HepG2 (cell line): ENCODE results near the gene AEN. TPM values are rescaled to one million over a fixed set of nuclear protein-coding genes. Genes with fewer than 3 reads are reported as not detected.

Experiments used
- DNMT3B ChIP-seq: conservative IDR thresholded peaks from 2 replicates; pipeline ENCODE4 v1.6.1; 2016; ENCODE audit warnings: missing biosample characterization, control low read depth
- FOXM1 ChIP-seq: sonication (generic); formaldehyde crosslinking; IDR thresholded peaks from 2 replicates; pipeline ENCODE4 v1.5.0; 2020; ENCODE audit warnings: missing genetic modification reagents
- GTF3A ChIP-seq: sonication (generic); formaldehyde crosslinking; conservative IDR thresholded peaks from 2 replicates; pipeline ENCODE4 v1.4.0; 2020; ENCODE audit warnings: mild to moderate bottlenecking, missing genetic modification reagents
- JUND ChIP-seq: sonication (generic); formaldehyde crosslinking; IDR thresholded peaks from 2 replicates; pipeline ENCODE4 v1.8.0; 2022; ENCODE audit warnings: mild to moderate bottlenecking, missing genetic modification reagents
- MATR3 ChIP-seq: sonication (generic); formaldehyde crosslinking; IDR thresholded peaks from 2 replicates; pipeline ENCODE4 v1.4.0; 2020; ENCODE audit warnings: missing genetic modification reagents
- MTA1 ChIP-seq: sonication (generic); formaldehyde crosslinking; IDR thresholded peaks from 2 replicates; pipeline ENCODE4 v1.4.0; 2020; ENCODE audit warnings: missing genetic modification reagents, mild to moderate bottlenecking, borderline replicate concordance
- MZF1 ChIP-seq: sonication (generic); formaldehyde crosslinking; IDR thresholded peaks from 2 replicates; pipeline ENCODE4 v1.8.1; 2023; ENCODE audit warnings: mild to moderate bottlenecking, missing genetic modification reagents, borderline replicate concordance
- NFE2L1 ChIP-seq: sonication (generic); formaldehyde crosslinking; IDR thresholded peaks from 2 replicates; pipeline ENCODE4 v1.4.0; 2020; ENCODE audit warnings: missing genetic modification reagents, mild to moderate bottlenecking, borderline replicate concordance
- NFKBIZ ChIP-seq: IDR thresholded peaks from 2 replicates; pipeline ENCODE4 v1.6.1; 2018; ENCODE audit warnings: missing genetic modification reagents, missing compliant biosample characterization
- POLR2AphosphoS2 ChIP-seq: IDR thresholded peaks from 2 replicates; pipeline ENCODE4 v1.6.1; 2011; ENCODE audit warnings: low read depth, low read length, improper control_type of control experiment
- RFX1 ChIP-seq: fragments of 450-650 bp; IDR thresholded peaks from 2 replicates; pipeline ENCODE4 v1.6.1; 2017
- SYNCRIP ChIP-seq: fragments of 200-400 bp; formaldehyde crosslinking; IDR thresholded peaks from 2 replicates; pipeline ENCODE4 v1.6.1; 2018; ENCODE audit warnings: mild to moderate bottlenecking, low read depth, low read length; ENCODE audit not compliant: insufficient read depth
- ZMYM3 ChIP-seq: sonication (generic); formaldehyde crosslinking; IDR thresholded peaks from 2 replicates; pipeline ENCODE4 v1.5.1; 2020; ENCODE audit warnings: mild to moderate bottlenecking, missing genetic modification reagents
- ZNF224 ChIP-seq: sonication (generic); formaldehyde crosslinking; IDR thresholded peaks from 2 replicates; pipeline ENCODE4 v1.5.0; 2020; ENCODE audit warnings: mild to moderate bottlenecking, missing genetic modification reagents
- ZNF496 ChIP-seq: sonication (generic); formaldehyde crosslinking; IDR thresholded peaks from 2 replicates; pipeline ENCODE4 v1.8.1; 2023; ENCODE audit warnings: mild to moderate bottlenecking, moderate library complexity, missing genetic modification reagents; ENCODE audit not compliant: insufficient replicate concordance
- ZNF616 ChIP-seq: sonication (generic); formaldehyde crosslinking; IDR thresholded peaks from 2 replicates; pipeline ENCODE4 v1.5.0; 2020; ENCODE audit warnings: low read depth, mild to moderate bottlenecking, missing genetic modification reagents
- ZNF775 ChIP-seq: sonication (generic); formaldehyde crosslinking; IDR thresholded peaks from 2 replicates; pipeline ENCODE4 v1.4.0; 2020; ENCODE audit warnings: missing genetic modification reagents, mild to moderate bottlenecking, moderate library complexity, borderline replicate concordance
- ZNF780A ChIP-seq: sonication (generic); formaldehyde crosslinking; IDR thresholded peaks from 2 replicates; pipeline ENCODE4 v1.8.0; 2022; ENCODE audit warnings: mild to moderate bottlenecking, missing genetic modification reagents, moderate library complexity
- ZNF790 ChIP-seq: sonication (generic); formaldehyde crosslinking; IDR thresholded peaks from 2 replicates; pipeline ENCODE4 v1.8.0; 2022; ENCODE audit warnings: missing genetic modification reagents, mild to moderate bottlenecking, borderline replicate concordance
- polyA plus RNA-seq, 8 experiments: library from polyadenylated mRNA; depleted of rRNA in 3 of 8; stranded (reverse) in 7 of 8; unstranded in 1 of 8; fragments of >200 nt; fragmentation: Illumina TruSeq in 4 of 8; extraction: Trizol in 4 of 8; gene quantifications; 2 replicates each; pipeline versions ENCODE4 v1.2.1 to v1.2.3, GENCODE V29; 2011 to 2016; ENCODE audit warnings: low read depth in 4 of 8, missing spikeins in 1 of 8, mixed read lengths in 1 of 8; ENCODE audit not compliant: insufficient read depth in 1 of 8
- total RNA-seq, 5 experiments: library from RNA; depleted of rRNA; stranded (reverse); fragments of >200 nt; fragmentation: Illumina TruSeq; extraction: Trizol; gene quantifications; 2 replicates each; pipeline ENCODE4 v1.2.3, GENCODE V29; 2016; ENCODE audit warnings: low read depth in 1 of 5
- TF ChIP-seq, protein P1 (sequence below): sonication (generic); formaldehyde crosslinking; IDR thresholded peaks from 2 replicates; pipeline ENCODE4 v1.4.0; 2020; ENCODE audit warnings: missing genetic modification reagents, borderline replicate concordance
- TF ChIP-seq, protein P2 (sequence below): sonication (generic); formaldehyde crosslinking; IDR thresholded peaks from 2 replicates; pipeline ENCODE4 v1.8.0; 2022; ENCODE audit warnings: missing genetic modification reagents, mild to moderate bottlenecking, borderline replicate concordance
- TF ChIP-seq, protein P3 (sequence below): sonication (generic); formaldehyde crosslinking; IDR thresholded peaks from 2 replicates; pipeline ENCODE4 v1.5.1; 2020; ENCODE audit warnings: missing genetic modification reagents, mild to moderate bottlenecking, borderline replicate concordance
- TF ChIP-seq, protein P4 (sequence below): sonication (generic); formaldehyde crosslinking; IDR thresholded peaks from 2 replicates; pipeline ENCODE4 v1.8.1; 2023; ENCODE audit warnings: missing genetic modification reagents, inconsistent platforms, borderline replicate concordance

Gene AEN
- total and polyA plus RNA-seq, 2 of the 13 experiments (the other 11 are each of a cell fraction or from before 2014, with no cell fraction given), result 51.3 to 118 TPM

DNA sequence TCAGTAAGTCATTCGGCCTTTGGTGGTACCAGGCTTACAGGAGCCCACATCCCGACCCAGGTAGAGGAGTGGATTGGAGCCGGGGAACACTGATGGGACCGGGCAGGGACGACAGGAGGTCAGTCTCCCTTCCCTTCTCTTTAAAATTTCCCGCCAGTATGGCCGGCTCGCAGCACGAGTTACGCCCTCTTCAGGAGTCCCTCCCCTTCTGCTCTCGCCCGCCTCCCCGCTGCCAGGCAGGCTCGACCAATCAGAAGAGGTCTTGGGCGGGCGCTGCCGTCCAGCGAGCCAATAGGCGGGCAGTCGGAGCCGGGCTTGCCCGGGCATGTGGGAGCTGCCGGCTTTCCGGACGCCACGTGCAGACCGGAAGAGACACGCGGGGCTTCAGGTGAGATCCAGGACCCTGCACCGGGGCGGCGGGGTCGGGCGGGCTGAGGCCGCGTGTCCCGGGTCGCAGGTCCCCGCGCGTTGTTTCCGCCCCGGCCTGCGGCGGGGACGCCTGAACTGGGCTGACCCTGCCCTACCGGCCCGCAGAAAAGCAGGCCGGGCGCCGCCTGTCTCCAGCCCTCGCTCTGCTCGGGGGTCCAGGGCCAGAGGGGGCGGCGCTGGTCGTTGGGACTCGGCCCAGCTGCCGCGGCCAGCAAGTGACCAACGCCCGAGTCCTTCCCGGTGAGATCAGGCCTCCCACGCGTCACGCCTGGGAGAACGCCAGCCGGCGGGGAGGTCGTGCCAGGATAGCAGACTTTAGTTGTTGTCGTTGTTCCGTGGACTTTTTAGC lies at the start of gene AEN (continued):
- TF ChIP-seq, protein P1, sequence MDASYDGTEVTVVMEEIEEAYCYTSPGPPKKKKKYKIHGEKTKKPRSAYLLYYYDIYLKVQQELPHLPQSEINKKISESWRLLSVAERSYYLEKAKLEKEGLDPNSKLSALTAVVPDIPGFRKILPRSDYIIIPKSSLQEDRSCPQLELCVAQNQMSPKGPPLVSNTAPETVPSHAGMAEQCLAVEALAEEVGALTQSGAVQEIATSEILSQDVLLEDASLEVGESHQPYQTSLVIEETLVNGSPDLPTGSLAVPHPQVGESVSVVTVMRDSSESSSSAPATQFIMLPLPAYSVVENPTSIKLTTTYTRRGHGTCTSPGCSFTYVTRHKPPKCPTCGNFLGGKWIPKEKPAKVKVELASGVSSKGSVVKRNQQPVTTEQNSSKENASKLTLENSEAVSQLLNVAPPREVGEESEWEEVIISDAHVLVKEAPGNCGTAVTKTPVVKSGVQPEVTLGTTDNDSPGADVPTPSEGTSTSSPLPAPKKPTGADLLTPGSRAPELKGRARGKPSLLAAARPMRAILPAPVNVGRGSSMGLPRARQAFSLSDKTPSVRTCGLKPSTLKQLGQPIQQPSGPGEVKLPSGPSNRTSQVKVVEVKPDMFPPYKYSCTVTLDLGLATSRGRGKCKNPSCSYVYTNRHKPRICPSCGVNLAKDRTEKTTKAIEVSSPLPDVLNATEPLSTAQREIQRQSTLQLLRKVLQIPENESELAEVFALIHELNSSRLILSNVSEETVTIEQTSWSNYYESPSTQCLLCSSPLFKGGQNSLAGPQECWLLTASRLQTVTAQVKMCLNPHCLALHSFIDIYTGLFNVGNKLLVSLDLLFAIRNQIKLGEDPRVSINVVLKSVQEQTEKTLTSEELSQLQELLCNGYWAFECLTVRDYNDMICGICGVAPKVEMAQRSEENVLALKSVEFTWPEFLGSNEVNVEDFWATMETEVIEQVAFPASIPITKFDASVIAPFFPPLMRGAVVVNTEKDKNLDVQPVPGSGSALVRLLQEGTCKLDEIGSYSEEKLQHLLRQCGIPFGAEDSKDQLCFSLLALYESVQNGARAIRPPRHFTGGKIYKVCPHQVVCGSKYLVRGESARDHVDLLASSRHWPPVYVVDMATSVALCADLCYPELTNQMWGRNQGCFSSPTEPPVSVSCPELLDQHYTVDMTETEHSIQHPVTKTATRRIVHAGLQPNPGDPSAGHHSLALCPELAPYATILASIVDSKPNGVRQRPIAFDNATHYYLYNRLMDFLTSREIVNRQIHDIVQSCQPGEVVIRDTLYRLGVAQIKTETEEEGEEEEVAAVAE (CRISPR knock-in tag), result peak; percentile 69; the same call in 1 of the 2 replicates
- no peak for TF ChIP-seq ZNF496
- no peak for TF ChIP-seq MZF1 (CRISPR knock-in tag)
- TF ChIP-seq ZNF775 (CRISPR knock-in tag), result no peak
- no peak for TF ChIP-seq RFX1
- no peak for TF ChIP-seq MATR3 (CRISPR knock-in tag)
- no peak for TF ChIP-seq GTF3A (CRISPR knock-in tag)
- no peak for TF ChIP-seq NFKBIZ
- TF ChIP-seq ZNF616, result no peak
- TF ChIP-seq, protein P2, sequence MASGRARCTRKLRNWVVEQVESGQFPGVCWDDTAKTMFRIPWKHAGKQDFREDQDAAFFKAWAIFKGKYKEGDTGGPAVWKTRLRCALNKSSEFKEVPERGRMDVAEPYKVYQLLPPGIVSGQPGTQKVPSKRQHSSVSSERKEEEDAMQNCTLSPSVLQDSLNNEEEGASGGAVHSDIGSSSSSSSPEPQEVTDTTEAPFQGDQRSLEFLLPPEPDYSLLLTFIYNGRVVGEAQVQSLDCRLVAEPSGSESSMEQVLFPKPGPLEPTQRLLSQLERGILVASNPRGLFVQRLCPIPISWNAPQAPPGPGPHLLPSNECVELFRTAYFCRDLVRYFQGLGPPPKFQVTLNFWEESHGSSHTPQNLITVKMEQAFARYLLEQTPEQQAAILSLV (CRISPR knock-in tag), result peak; percentile 71
- no peak for TF ChIP-seq SYNCRIP
- TF ChIP-seq ZMYM3 (CRISPR knock-in tag), result no peak
- TF ChIP-seq MTA1 (CRISPR knock-in tag), result no peak
- TF ChIP-seq ZNF780A, result no peak
- TF ChIP-seq ZNF790, result no peak
- TF ChIP-seq, protein P3, sequence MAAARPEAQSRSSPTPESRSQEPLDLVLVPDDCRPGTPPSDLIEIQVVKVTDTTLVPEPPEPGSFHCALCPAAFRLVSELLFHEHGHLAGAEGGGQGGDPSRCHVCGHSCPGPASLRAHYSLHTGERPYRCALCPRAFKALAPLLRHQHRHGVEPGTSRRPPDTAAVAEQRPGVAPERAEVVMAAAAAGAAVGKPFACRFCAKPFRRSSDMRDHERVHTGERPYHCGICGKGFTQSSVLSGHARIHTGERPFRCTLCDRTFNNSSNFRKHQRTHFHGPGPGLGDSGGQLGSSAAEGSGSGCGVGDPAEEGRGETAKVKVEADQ (CRISPR knock-in tag), result peak; percentile 56; the same call in 1 of the 2 replicates
- 0 out of 2 replicates have a peak, but pooled peaks have one; percentile 10 for TF ChIP-seq JUND (CRISPR knock-in tag)
- no peak for TF ChIP-seq POLR2AphosphoS2
- TF ChIP-seq DNMT3B, result no peak
- TF ChIP-seq, protein P4, sequence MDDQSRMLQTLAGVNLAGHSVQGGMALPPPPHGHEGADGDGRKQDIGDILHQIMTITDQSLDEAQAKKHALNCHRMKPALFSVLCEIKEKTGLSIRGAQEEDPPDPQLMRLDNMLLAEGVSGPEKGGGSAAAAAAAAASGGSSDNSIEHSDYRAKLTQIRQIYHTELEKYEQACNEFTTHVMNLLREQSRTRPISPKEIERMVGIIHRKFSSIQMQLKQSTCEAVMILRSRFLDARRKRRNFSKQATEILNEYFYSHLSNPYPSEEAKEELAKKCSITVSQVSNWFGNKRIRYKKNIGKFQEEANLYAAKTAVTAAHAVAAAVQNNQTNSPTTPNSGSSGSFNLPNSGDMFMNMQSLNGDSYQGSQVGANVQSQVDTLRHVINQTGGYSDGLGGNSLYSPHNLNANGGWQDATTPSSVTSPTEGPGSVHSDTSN, result no peak
- no peak for TF ChIP-seq NFE2L1 (CRISPR knock-in tag)
- no peak; the same call in 1 of the 2 replicates for TF ChIP-seq ZNF224 (CRISPR knock-in tag)
- TF ChIP-seq FOXM1 (CRISPR knock-in tag), result no peak
